Lower lobe of right lung (tissue), 2 donors: ENCODE results near the gene KRT77. TPM values are rescaled to one million over a fixed set of nuclear protein-coding genes. Genes with fewer than 3 reads are reported as not detected.

Experiments
- ATAC-seq, 2 donors: fragments of 200-7000 bp; cut with Tn5 transposase; one replicate each; pipeline ENCODE4 v1.9.1; 2020 to 2022; ENCODE audit warnings: mild to moderate bottlenecking in 2 of 2, moderate library complexity in 2 of 2
- DNase-seq: peaks from one replicate; pipeline ENCODE4 v3.0.0-alpha.2; 2020
- H3K27ac ChIP-seq: fragments of 200-600 bp; one replicate; pipeline ENCODE4 v1.8.0; 2022
- H3K27me3 ChIP-seq: fragments of 200-600 bp; one replicate; pipeline ENCODE4 v1.8.0; 2022; ENCODE audit warnings: low read depth
- H3K36me3 ChIP-seq: fragments of 200-600 bp; one replicate; pipeline ENCODE4 v1.8.0; 2022; ENCODE audit warnings: mild to moderate bottlenecking
- H3K4me1 ChIP-seq: fragments of 200-600 bp; one replicate; pipeline ENCODE4 v1.8.0; 2022
- H3K4me3 ChIP-seq: fragments of 200-600 bp; one replicate; pipeline ENCODE4 v1.8.0; 2022; ENCODE audit warnings: mild to moderate bottlenecking
- H3K9me3 ChIP-seq: fragments of 200-600 bp; one replicate; pipeline ENCODE4 v1.8.0; 2022
- intact Hi-C: fragments of 100-400 bp; cut with DNase I; formaldehyde crosslinking; loops from one replicate; pipeline ENCODE4 v1.11.0; 2022
- total RNA-seq: library from RNA; stranded (reverse); fragmentation: NEBNext Ultra II Directional; extraction: Animal tissue kit (Norgen Biotek cat#: 25700); gene quantifications from one replicate; pipeline ENCODE4 v1.2.1, GENCODE V29; 2021
- TF ChIP-seq, protein P1 (sequence below): fragments of 200-600 bp; IDR thresholded peaks from one replicate; pipeline ENCODE4 v1.8.0; 2022; ENCODE audit warnings: antibody characterized with exemption, mild to moderate bottlenecking
- donor health status: DM: no; HTN: yes; CAD: no; lungs with severe emphysema.

Gene KRT77
- total RNA-seq, 1 donor from 2014 or later: not detected

DNA sequence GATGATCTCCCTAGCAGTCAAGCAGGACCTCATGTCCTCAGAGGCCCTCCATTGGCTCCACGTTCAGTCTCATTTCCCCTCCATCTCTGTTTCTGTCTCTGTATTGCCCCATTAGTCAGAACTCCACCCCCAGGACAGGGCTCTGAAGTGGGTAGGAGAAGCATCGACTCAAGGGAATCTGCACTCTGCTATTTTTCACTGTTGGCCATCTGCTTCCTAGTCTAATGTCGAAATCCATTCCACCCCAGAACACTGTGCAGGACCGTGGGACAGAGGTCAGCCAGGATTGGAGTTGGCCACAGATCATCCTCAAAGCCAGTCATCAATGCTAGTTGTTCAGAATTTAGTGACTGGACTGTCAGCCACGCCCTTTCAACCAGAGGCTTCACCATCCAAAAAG is 10.1 kb downstream of the KRT77 start:
- ATAC-seq (no peak), DNase-seq (no peak)
- H3K27ac ChIP-seq: no peak overlapping the region
- no peak overlapping the region for H3K4me3 ChIP-seq
- H3K4me1 ChIP-seq: peaks cover 9% of the 10 kb centered on the region
- intact Hi-C loops: no loop called here
- H3K9me3 ChIP-seq: no peaks in the 10 kb centered on the region
- H3K27me3 ChIP-seq: peaks cover 44% of the 10 kb centered on the region
- TF ChIP-seq, protein P1, sequence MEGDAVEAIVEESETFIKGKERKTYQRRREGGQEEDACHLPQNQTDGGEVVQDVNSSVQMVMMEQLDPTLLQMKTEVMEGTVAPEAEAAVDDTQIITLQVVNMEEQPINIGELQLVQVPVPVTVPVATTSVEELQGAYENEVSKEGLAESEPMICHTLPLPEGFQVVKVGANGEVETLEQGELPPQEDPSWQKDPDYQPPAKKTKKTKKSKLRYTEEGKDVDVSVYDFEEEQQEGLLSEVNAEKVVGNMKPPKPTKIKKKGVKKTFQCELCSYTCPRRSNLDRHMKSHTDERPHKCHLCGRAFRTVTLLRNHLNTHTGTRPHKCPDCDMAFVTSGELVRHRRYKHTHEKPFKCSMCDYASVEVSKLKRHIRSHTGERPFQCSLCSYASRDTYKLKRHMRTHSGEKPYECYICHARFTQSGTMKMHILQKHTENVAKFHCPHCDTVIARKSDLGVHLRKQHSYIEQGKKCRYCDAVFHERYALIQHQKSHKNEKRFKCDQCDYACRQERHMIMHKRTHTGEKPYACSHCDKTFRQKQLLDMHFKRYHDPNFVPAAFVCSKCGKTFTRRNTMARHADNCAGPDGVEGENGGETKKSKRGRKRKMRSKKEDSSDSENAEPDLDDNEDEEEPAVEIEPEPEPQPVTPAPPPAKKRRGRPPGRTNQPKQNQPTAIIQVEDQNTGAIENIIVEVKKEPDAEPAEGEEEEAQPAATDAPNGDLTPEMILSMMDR: no peak
- no peaks in the 10 kb centered on the region for H3K36me3 ChIP-seq

DNA sequence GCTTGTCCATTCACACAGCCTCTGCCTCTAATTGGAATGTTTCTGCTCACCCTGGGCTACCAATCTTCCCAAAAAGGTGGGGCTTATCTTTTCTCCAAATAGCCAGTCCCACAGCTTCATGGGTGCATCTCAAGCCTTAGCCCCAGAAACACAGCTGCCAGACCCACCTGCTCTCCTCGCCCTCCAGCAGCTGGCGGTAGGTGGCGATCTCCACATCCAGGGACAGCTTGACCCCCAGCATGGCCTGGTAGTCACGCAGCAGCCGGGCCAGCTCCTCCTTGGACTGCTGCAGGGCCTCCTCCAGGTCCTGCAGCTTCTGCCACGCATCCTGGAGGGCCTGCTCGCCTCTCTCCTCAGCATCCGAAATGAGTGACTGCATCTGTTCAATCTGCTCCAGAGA is 11.1 kb downstream of the KRT77 start:
- Histone ChIP-seq H3K36me3 (no peaks in the 10 kb centered on the region), H3K4me1 (peaks cover 9% of the 10 kb centered on the region), H3K4me3 (no peak overlapping the region), H3K27me3 (peaks cover 45% of the 10 kb centered on the region), H3K27ac (no peak overlapping the region), H3K9me3 (no peaks in the 10 kb centered on the region)
- ATAC-seq: no peak
- DNase-seq: no peak
- TF ChIP-seq, protein P1: no peak
- intact Hi-C loops: no loop called here

DNA sequence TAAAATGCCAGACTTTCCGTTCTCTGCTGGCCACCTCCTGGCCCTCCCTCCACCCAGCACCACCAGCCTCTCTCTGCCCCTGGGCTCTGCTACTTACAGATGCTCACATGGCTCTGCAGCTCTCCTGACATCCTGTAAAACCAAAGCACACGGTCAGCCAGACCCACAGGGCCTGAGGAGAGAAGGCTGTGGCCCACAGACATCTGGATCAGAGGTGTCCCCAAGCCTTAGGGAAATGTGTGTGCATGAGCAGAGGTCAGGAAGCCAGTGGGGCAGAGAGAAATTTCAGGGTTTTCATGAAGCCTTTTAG is 11.5 kb downstream of the KRT77 start:
- Histone ChIP-seq H3K4me1 (peaks cover 9% of the 10 kb centered on the region), H3K9me3 (no peaks in the 10 kb centered on the region), H3K4me3 (no peak overlapping the region), H3K27me3 (peaks cover 46% of the 10 kb centered on the region), H3K36me3 (no peaks in the 10 kb centered on the region), H3K27ac (no peak overlapping the region)
- ATAC-seq (no peak), DNase-seq (no peak)
- intact Hi-C loops: no loop called here
- TF ChIP-seq, protein P1: no peak

DNA sequence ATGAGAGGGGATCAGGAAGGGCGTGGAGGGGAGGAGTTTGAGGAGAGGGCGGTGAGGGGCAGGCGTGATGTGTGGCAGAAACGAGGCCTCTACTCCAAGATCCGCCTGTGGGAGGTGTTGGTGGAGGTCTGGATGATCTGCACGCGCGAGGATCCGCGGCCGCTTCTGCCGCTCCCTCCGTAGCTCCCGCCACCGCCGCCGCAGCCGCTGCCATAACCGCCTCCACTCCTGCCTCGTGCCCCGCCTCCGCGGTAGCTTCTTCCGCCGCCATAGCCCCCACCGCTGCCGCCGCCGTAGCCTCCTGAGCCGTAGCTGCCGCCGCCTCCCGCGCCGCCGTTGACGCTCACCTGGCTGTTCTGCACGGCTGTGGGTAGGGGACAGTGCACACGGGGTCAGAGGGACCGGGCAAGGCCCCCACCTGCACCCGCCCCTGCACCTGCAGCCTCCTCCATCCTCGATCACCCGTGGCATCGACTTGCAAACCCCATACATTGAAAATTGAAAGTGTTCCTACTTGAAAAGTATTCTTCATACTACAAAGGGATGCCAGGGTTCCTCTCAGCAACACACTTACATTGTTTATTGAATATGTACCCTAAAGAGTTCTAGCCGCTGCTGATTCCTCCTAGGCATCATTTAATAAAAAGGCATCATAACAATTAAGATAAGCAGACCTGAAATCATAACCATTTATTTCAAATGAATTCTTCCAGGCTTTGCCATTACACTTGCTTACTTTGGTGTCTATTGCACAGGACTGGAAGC is 12.1 kb downstream of the KRT77 start:
- Histone ChIP-seq H3K27ac (no peak overlapping the region), H3K4me1 (peaks cover 9% of the 10 kb centered on the region), H3K36me3 (no peaks in the 10 kb centered on the region), H3K4me3 (peak overlapping the region; percentile 41), H3K9me3 (no peaks in the 10 kb centered on the region), H3K27me3 (peaks cover 51% of the 10 kb centered on the region)
- ATAC-seq (peak; percentile 47 to 57), DNase-seq (no peak)
- intact Hi-C loops: no loop called here
- TF ChIP-seq, protein P1: no peak

DNA sequence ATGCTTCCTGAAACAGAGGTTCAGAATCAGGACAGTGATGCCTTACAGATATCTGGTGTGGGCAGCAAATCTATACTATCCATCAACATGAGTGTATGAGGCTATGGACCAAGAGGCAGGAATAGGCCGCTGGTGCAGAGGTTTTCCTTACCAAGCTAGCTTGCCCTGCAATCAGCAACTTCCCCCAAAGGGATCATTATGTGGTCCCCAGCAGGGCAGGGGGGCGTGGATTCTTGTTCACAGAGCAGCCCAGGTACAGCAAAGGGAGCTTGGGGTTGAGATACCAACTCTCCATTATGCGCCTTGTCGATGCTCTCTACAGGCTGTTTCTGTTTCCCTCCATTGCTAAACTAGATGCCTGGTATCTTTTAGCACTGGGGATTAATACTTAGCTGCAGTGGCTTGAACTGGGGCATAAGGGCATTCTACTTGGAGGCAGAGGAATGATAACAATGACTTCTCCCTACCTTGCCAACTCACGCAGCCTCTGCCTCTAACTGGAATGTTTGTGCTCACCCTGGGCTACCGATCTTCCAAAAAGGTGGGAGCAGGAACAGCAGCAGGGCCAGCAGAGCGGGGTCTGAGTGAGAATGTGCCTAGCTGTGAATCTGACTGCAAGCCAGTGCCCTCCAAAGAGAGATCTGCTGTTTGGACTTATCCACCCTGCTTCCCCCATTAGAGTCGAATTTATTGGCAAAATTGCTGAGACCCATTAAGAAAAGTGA is 12.8 kb downstream of the KRT77 start:
- Histone ChIP-seq H3K27me3 (peaks cover 58% of the 10 kb centered on the region), H3K27ac (no peak overlapping the region), H3K9me3 (no peaks in the 10 kb centered on the region), H3K36me3 (no peaks in the 10 kb centered on the region), H3K4me1 (peaks cover 9% of the 10 kb centered on the region), H3K4me3 (peak overlapping the region; percentile 41)
- intact Hi-C loops: no loop called here
- DNase-seq (no peak), ATAC-seq (no peak)
- TF ChIP-seq, protein P1: no peak
